HCT116 (cell line): ENCODE measurements around the gene DHRS12.

Experiments
- CEBPB ChIP-seq: IDR thresholded peaks from 2 replicates; pipeline ENCODE4 v1.6.1; 2012; ENCODE audit warnings: low read depth
- CTCF ChIP-seq, 3 experiments: fragments of 200-600 bp in 1 of 3; sonication (generic) in 1 of 3; IDR thresholded peaks in 2 of 3; conservative IDR thresholded peaks in 1 of 3; 2 replicates each; pipeline ENCODE4 v1.5.1; 2012 to 2017; ENCODE audit warnings: low read depth in 2 of 3, low read length in 2 of 3, antibody characterized with exemption in 1 of 3, borderline replicate concordance in 1 of 3, control low read depth in 1 of 3, mild to moderate bottlenecking in 1 of 3, mixed read lengths in 1 of 3, mixed run types in 1 of 3, moderate library complexity in 1 of 3; ENCODE audit not compliant: insufficient read depth in 1 of 3
- EGR1 ChIP-seq: IDR thresholded peaks from 2 replicates; pipeline ENCODE4 v1.6.1; 2012; ENCODE audit warnings: low read depth
- EZH2 ChIP-seq: fragments of 200-600 bp; sonication (generic); IDR thresholded peaks from 2 replicates; pipeline ENCODE4 v1.6.1; 2017; ENCODE audit warnings: antibody characterized with exemption, mixed run types
- EZH2phosphoT487 ChIP-seq: fragments of 200-600 bp; IDR thresholded peaks from 2 replicates; pipeline ENCODE4 v1.6.1; 2018; ENCODE audit warnings: antibody characterized with exemption, borderline replicate concordance
- FOSL1 ChIP-seq: IDR thresholded peaks from 2 replicates; pipeline ENCODE4 v1.6.1; 2012; ENCODE audit warnings: low read depth
- POLR2A ChIP-seq: IDR thresholded peaks from 2 replicates; pipeline ENCODE4 v1.7.0; 2011; ENCODE audit warnings: borderline replicate concordance; ENCODE audit not compliant: insufficient read depth, insufficient read length; ENCODE audit errors: extremely low read depth
- RAD21 ChIP-seq: IDR thresholded peaks from 2 replicates; pipeline ENCODE4 v1.6.1; 2012; ENCODE audit warnings: low read depth, mild to moderate bottlenecking
- SP1 ChIP-seq: IDR thresholded peaks from 2 replicates; pipeline ENCODE4 v1.6.1; 2012; ENCODE audit warnings: low read depth
- TCF7L2 ChIP-seq: IDR thresholded peaks from 2 replicates; pipeline ENCODE4 v1.7.0; 2011; ENCODE audit warnings: borderline replicate concordance, inconsistent platforms; ENCODE audit not compliant: insufficient read depth, insufficient read length; ENCODE audit errors: extremely low read depth
- YY1 ChIP-seq: IDR thresholded peaks from 2 replicates; pipeline ENCODE4 v1.6.1; 2011; ENCODE audit warnings: low read length, low read depth, moderate library complexity, mild to moderate bottlenecking; ENCODE audit not compliant: insufficient replicate concordance; ENCODE audit errors: extremely low read depth
- ZBTB33 ChIP-seq: IDR thresholded peaks from 2 replicates; pipeline ENCODE4 v1.6.1; 2011; ENCODE audit warnings: mild to moderate bottlenecking, low read length, moderate library complexity; ENCODE audit not compliant: insufficient replicate concordance; ENCODE audit errors: extremely low read depth
- ZFX ChIP-seq: fragments of 450-650 bp; IDR thresholded peaks from 2 replicates; pipeline ENCODE4 v1.6.1; 2017

- TF ChIP-seq EZH2: no peak
- TF ChIP-seq CTCF (IDR thresholded peaks at IDR 0.05 in 2 of 3, conservative IDR thresholded peaks at IDR 0.05 in 1 of 3; ENCODE audit: borderline replicate concordance in 1 of 3, insufficient read depth in 1 of 3, low read depth in 2 of 3, low read length in 2 of 3): no peak
- no peak for TF ChIP-seq POLR2A
- no peak for TF ChIP-seq ZBTB33
- no peak for TF ChIP-seq EZH2phosphoT487
- TF ChIP-seq FOSL1: no peak
- no peak for TF ChIP-seq RAD21
- TF ChIP-seq ZFX: no peak
- no peak for TF ChIP-seq EGR1
- TF ChIP-seq YY1: no peak
- TF ChIP-seq TCF7L2: no peak
- no peak for TF ChIP-seq SP1
- TF ChIP-seq CEBPB: no peak
Measured at GRCh38 chr13:51776179-51776578, 27.8 kb downstream of the DHRS12 start.
